A549 treated with CpdA at 1 μM for 4 hours (cell line): ENCODE results near the gene FOXJ1. TPM values are rescaled to one million over a fixed set of nuclear protein-coding genes. Genes with fewer than 3 reads are reported as not detected.

Experiments used
- total RNA-seq: library from RNA; stranded (reverse); fragments of 200-300 nt; extraction: Qiagen RNA extraction; gene quantifications from 5 replicates; pipeline ENCODE4 v1.2.3, GENCODE V29; 2022; ENCODE audit warnings: low read depth

The FOXJ1 gene
- 0.23 to 0.40 TPM (median 0.30 TPM) in 5 replicates for total RNA-seq

GRCh38 chr17:76141212-76142038 lies at the start of gene FOXJ1:
Gene FOXJ1 (minus strand): TSS chr17:76141245. CDS start chr17:76140395, 850 bp downstream.

DNA sequence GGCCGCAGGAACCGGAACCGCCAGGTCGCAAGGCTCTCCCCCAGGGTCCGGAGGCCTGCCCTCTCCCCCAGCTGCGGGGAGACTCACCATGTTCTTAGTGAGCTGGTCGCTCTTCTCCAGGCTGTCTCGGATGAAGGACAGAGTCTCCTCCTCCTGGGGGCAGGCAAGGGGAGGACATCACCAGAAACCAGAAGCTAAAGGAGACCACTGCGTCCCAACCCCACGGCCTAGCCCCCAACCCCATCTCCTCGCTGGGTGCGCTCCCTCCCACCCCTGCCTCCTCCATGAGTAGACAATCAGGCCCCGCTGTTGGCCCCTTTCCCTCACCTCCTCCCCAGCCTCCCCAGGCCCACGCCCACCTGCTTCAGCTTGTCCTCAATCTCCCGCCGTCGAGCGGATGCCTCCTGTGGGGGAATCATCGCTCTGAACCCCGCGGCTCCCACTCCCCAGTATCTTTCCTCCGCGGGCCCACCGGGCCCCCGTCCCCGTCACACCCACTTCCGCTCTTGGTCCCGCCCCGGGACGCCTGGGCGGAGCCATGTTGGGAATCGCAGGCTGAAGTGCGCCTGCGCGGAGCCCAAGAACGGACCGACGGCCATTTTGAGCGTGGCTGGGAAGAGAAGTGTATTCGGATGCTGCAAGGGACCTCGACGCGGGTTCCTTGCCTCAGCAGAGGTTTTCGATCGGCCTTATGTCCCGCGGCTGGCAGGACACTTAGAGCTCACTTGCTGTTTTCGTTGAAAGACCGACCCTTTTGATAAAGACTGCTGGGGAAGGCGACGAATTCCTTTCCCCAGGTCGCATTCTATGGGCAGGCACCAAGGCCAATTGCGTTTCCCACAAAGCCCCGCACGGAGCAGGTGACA lies 37.5 kb downstream of the FOXJ1 start, which contains the start of gene EXOC7:
Gene EXOC7, minus strand, starts transcription at position 514 of the 866 bp plus-strand sequence. Its CDS starts 95 bp downstream, at position 419.

Other genes with a start within 250 kb of the FOXJ1 start
- 31.8 to 44.1 TPM (median 37.8 TPM) in 5 replicates for gene TRIM65, start 244.3 kb downstream of the FOXJ1 start, total RNA-seq
- 101 to 130 TPM (median 117 TPM) in 5 replicates for gene MRPL38, start 236.4 kb downstream of the FOXJ1 start, total RNA-seq
- gene FBF1, start 200.2 kb downstream of the FOXJ1 start, total RNA-seq: 7.9 to 11.2 TPM (median 8.6 TPM) in 5 replicates
- 13.1 to 17.1 TPM (median 15.3 TPM) in 5 replicates for gene ACOX1, start 162.1 kb downstream of the FOXJ1 start, total RNA-seq
- 22.4 to 27.3 TPM (median 24.9 TPM) in 5 replicates for gene TEN1, start 162.0 kb downstream of the FOXJ1 start, total RNA-seq
- gene CDK3, start 140.4 kb downstream of the FOXJ1 start, total RNA-seq: 3.7 to 5.7 TPM (median 5.2 TPM) in 5 replicates
- 11.9 to 17.5 TPM (median 15.2 TPM) in 5 replicates for gene EVPL, start 113.9 kb downstream of the FOXJ1 start, total RNA-seq
- gene SRP68, start 68.7 kb downstream of the FOXJ1 start, total RNA-seq: 86.5 to 92.3 TPM (median 88.2 TPM) in 5 replicates
- 0.77 to 1.7 TPM (median 1.4 TPM) in 5 replicates for gene GALR2, start 66.5 kb downstream of the FOXJ1 start, total RNA-seq
- 0.40 to 0.76 TPM (median 0.59 TPM) in 5 replicates for gene ZACN, start 62.1 kb downstream of the FOXJ1 start, total RNA-seq
- 57.6 to 70.2 TPM (median 67.2 TPM) in 5 replicates for gene EXOC7, start 37.5 kb downstream of the FOXJ1 start, total RNA-seq
- 5.4 to 10.6 TPM (median 6.3 TPM) in 5 replicates for gene RNF157, start 99.2 kb upstream of the FOXJ1 start, total RNA-seq
- gene UBALD2, start 124.1 kb upstream of the FOXJ1 start, total RNA-seq: 50.3 to 85.3 TPM (median 81.5 TPM) in 5 replicates
- 0.91 to 2.4 TPM (median 1.1 TPM) in 5 replicates for gene QRICH2, start 167.0 kb upstream of the FOXJ1 start, total RNA-seq
- gene PRPSAP1, start 212.7 kb upstream of the FOXJ1 start, total RNA-seq: 57.3 to 69.3 TPM (median 63.4 TPM) in 5 replicates
- 46.3 to 67.7 TPM (median 55.5 TPM) in 5 replicates for gene SPHK1, start 243.4 kb upstream of the FOXJ1 start, total RNA-seq